Skeletal muscle tissue (tissue), 4 donors: ENCODE measurements around the gene PLCXD1. TPM values are rescaled to one million over a fixed set of nuclear protein-coding genes. Genes with fewer than 3 reads are reported as not detected.
"Not testable (repeated sequence)": the region's sequence is repeated elsewhere in the genome, so short reads cannot be mapped to it uniquely, and the experiment has no call there.

Experiments used
- H3K27ac ChIP-seq: one replicate; pipeline ENCODE4 v1.7.0; 2013; ENCODE audit warnings: mild to moderate bottlenecking, low read depth, low read length, inconsistent platforms
- H3K27me3 ChIP-seq, 3 donors: one replicate each; pipeline ENCODE4 v1.7.0; 2013; ENCODE audit warnings: low read length in 3 of 3; ENCODE audit not compliant: control insufficient read depth in 3 of 3, insufficient read depth in 3 of 3
- H3K36me3 ChIP-seq, 3 donors: one replicate each; pipeline ENCODE4 v1.7.0; 2013; ENCODE audit warnings: low read length in 3 of 3; ENCODE audit not compliant: control insufficient read depth in 3 of 3, insufficient read depth in 3 of 3
- H3K4me1 ChIP-seq, 3 donors: one replicate each; pipeline ENCODE4 v1.7.0; 2013; ENCODE audit warnings: low read length in 3 of 3, mild to moderate bottlenecking in 3 of 3; ENCODE audit not compliant: control insufficient read depth in 3 of 3, insufficient read depth in 3 of 3
- H3K4me3 ChIP-seq, 3 donors: one replicate each; pipeline ENCODE4 v1.7.0; 2013; ENCODE audit warnings: low read length in 3 of 3
- H3K9ac ChIP-seq, 3 donors: one replicate each; pipeline ENCODE4 v1.7.0; 2013; ENCODE audit warnings: low read length in 3 of 3, mild to moderate bottlenecking in 3 of 3, moderate library complexity in 2 of 3, low read depth in 1 of 3
- H3K9me3 ChIP-seq, 3 donors: one replicate each; pipeline ENCODE4 v1.7.0; 2013; ENCODE audit warnings: low read length in 3 of 3; ENCODE audit not compliant: control insufficient read depth in 3 of 3
- total RNA-seq: library from RNA; depleted of rRNA; stranded (reverse); fragments of >200 nt; gene quantifications from one replicate; pipeline ENCODE4 v1.2.3, GENCODE V29; 2014
- donor health status: Osteomylitis.

Gene PLCXD1
- total RNA-seq, 1 donor from 2014 or later, result 5.2 TPM

DNA sequence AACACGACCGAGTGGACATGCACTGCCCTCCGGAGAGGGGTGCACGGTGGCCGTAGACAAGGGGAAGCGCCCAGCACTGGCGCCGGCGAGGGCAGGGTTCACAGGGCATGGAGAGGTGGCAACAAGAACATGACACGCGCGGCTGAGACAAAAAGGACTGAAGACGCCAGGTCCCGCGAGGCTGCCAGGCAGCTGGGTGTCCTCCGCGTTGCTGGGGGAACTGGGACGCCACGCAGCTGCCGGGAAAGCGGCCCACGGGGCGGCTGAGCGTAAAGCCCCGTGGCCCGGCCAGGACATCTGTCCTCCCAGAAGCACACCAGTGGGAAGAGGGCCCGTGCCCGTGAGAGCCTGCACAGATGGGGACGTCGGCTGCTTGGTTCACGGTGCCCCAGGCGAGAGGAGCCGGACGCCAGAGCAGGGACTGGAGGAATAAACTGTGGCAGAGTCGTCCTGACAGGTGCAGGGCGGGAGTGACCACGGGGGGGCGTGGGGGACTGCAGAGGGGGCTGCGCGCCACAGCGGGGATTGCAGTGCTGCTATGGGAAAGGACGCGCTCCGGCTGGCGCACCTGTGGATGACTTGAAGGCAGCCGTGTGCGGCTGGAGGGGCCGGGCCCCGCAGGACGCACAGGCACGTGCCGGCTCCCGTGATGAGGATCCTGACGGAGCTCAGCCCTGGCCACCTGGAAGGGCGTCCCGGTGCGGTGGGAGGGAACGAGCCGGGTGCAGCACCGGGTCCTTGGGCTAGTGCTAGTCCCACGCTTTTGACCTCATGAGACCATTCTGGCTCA lies 69.5 kb downstream of the PLCXD1 start:
- H3K4me1 ChIP-seq, result peaks cover 0 to 7% (median 3%) of the 10 kb centered on the region in 3 donors
- H3K27me3 ChIP-seq, result no peaks in the 10 kb centered on the region
- H3K27ac ChIP-seq, result no peak overlapping the region
- H3K36me3 ChIP-seq, result peaks cover 11 to 15% (median 12%) of the 10 kb centered on the region in 3 donors
- H3K4me3 ChIP-seq, result no peak overlapping the region
- no peaks in the 10 kb centered on the region for H3K9me3 ChIP-seq
- H3K9ac ChIP-seq, result no peak overlapping the region

DNA sequence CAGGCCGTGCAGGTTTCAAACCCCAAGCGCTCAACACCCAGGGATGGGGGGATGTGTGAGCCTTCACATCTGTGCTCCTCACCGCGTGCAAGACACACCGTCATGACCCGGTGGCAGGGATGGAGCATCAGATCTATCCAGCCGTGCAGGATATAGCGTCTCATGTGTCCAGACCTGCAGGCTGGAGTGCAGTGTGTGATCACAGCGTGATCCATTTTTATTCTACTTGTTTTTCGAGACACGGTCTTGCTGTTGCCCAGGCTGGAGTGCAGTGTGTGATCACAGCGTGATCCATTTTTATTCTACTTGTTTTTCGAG lies 70.1 kb downstream of the PLCXD1 start:
- H3K27ac ChIP-seq, result not testable (repeated sequence)

DNA sequence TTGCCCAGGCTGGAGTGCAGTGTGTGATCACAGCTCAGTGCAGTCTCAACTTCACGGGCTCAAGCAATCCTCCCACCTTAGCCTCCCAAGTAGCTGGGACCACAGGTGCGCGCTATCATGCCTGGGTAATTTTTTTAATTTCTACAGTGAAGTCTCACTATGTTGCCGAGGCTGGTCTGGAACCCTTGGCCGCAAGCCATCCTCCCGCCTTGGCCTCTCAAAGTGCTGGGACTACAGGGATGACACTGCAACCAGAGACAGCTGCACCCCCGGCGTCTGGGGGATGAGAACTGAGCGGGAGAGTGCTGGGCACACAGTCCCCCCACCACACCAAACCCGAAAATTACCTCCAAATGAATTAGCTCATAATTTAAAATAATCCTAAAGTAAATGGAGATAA lies 70.6 kb downstream of the PLCXD1 start:
- H3K9ac ChIP-seq, result no peak overlapping the region
- H3K4me1 ChIP-seq, result peaks cover 0 to 7% (median 3%) of the 10 kb centered on the region in 3 donors
- H3K36me3 ChIP-seq, result peaks cover 8 to 13% (median 13%) of the 10 kb centered on the region in 3 donors
- no peak overlapping the region for H3K27ac ChIP-seq
- no peaks in the 10 kb centered on the region for H3K27me3 ChIP-seq
- no peak overlapping the region for H3K4me3 ChIP-seq
- H3K9me3 ChIP-seq, result no peaks in the 10 kb centered on the region

More for the DNA sequence above, 70.1 kb downstream of the PLCXD1 start:
- not testable (repeated sequence) for H3K4me1 ChIP-seq, H3K4me3 ChIP-seq, H3K27me3 ChIP-seq, H3K9ac ChIP-seq, H3K9me3 ChIP-seq
- H3K36me3 ChIP-seq, result peaks cover 11 to 15% (median 12%) of the 10 kb centered on the region in 3 donors

DNA sequence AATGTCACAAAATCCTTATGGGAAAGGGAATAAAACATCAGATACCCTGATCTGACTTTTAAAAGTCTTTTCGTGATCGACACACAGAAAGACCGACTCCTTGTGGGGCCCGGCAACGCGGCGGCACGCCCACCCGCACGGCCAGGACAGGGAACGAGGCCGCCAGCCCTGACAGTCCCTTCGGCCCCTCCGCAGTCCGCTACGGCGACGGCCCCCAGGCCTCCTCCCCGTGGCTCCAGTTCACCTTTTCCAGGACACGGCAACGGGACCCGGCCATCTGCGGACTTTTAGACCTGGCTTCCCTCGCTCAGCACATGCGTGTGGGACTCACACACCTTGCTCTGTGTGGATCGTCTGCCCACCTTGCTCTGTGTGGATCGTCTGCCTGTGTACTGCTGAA lies 71.0 kb downstream of the PLCXD1 start:
- no peaks in the 10 kb centered on the region for H3K27me3 ChIP-seq
- no peaks in the 10 kb centered on the region for H3K9me3 ChIP-seq
- no peak overlapping the region for H3K4me3 ChIP-seq
- H3K9ac ChIP-seq, result no peak overlapping the region
- H3K27ac ChIP-seq, result no peak overlapping the region
- peaks cover 7 to 9% (median 9%) of the 10 kb centered on the region in 3 donors for H3K36me3 ChIP-seq
- H3K4me1 ChIP-seq, result peaks cover 0 to 7% (median 3%) of the 10 kb centered on the region in 3 donors

DNA sequence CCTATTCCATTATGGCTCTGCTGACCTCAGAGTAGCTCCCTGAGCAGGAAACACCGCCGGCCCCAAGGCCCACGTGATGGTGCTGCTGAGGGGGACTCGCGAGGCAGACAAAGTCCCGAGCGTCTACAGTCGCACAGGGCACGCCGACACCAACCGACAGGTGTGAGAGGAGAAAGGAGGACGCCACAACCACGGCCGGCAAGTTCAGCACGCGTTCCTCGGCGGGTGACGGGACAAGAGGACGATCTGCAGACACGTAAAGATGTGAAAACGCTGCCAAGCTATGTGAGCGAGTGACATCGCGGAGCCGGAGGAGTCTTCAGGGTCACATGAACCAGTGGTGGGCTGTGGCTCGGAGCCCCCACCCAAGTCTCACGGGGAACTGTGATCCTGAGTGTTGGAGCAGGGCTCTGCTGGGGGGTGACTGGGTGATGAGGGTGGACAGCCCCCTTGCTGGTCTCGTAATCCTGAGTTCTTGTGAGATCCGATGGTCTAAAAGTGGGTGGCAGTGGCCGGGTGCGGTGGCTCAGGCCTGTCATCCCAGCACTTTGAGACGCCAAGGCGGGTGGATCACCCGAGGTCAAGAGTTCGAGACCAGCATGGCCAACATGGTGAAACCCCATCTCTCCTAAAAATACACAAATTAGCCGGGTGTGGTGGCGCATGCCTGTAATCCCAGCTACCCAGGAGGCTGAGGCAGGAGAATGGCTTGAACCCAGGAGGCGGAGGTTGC lies 71.6 kb downstream of the PLCXD1 start:
- Histone ChIP-seq H3K27me3 (no peaks in the 10 kb centered on the region), H3K4me3 (no peak overlapping the region), H3K27ac (no peak overlapping the region), H3K36me3 (peaks cover 7 to 10% (median 8%) of the 10 kb centered on the region in 3 donors), H3K4me1 (peaks cover 0 to 7% (median 3%) of the 10 kb centered on the region in 3 donors), H3K9me3 (no peaks in the 10 kb centered on the region), H3K9ac (no peak overlapping the region)

Other genes with a start within 250 kb of the PLCXD1 start
- gene GTPBP6, start 37.4 kb downstream of the PLCXD1 start, total RNA-seq, result 30.8 TPM
- gene PPP2R3B, start 105.5 kb downstream of the PLCXD1 start, total RNA-seq, result 172 TPM